Measurements from ENCODE around the gene PCDHB12.
"Not testable (repeated sequence)": the region's sequence is repeated elsewhere in the genome, so short reads cannot be mapped to it uniquely, and the experiment has no call there.

The PCDHB12 gene

DNA sequence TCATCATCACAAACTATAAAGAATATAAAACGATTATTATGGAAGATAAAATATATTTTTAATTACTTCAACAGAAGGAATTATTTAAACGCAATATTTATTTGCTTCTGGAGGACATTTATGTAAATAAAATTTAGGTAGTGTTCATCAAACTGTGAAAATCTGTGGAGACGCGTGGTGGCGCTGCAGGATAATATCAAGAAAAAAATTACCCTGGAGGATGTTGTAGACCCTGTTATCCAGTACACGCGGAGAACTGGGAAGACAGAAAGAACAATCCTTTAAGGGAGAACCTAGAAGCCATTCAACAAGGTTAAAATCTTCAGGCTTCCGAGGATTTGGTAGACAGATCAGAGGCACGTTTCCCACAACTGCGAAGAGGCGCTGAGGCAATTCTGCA is at the start of gene PCDHB12:
PCDHB12 (plus strand) TSS at position 242 of the 400 bp plus-strand sequence. CDS start 189 bp downstream, outside the sequence.
- peak; percentile 10 for DNase-seq (ENCODE audit: low spot score)

GRCh38 chr5:141172381-141173204 is 35.9 kb upstream of the PCDHB12 start, which contains the start of gene PCDHB7:
Gene PCDHB7 (plus strand): TSS chr5:141172644. CDS start chr5:141172836, 192 bp downstream.
- peak; percentile 45 for DNase-seq (ENCODE audit: low spot score)

GRCh38 chr5:141174291-141175104 is 34.0 kb upstream of the PCDHB12 start:
- DNase-seq (ENCODE audit: low spot score) = not testable (repeated sequence)

GRCh38 chr5:141175933-141176332 is 32.6 kb upstream of the PCDHB12 start:
- no peak for DNase-seq (ENCODE audit: low spot score)

- not testable (repeated sequence) for DNase-seq (ENCODE audit: low spot score)
Measured at GRCh38 chr5:141177577-141178191, 30.8 kb upstream of the PCDHB12 start, which contains the start of gene PCDHB8. Gene PCDHB8 (plus strand): TSS chr5:141177790. CDS start chr5:141178035, 245 bp downstream.

DNA sequence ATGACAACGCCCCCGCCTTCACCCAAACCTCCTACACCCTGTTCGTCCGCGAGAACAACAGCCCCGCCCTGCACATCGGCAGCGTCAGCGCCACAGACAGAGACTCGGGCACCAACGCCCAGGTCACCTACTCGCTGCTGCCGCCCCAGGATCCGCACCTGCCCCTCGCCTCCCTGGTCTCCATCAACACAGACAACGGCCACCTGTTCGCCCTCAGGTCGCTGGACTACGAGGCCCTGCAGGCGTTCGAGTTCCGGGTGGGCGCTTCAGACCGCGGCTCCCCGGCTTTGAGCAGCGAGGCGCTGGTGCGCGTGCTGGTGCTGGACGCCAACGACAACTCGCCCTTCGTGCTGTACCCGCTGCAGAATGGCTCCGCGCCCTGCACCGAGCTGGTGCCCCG is 29.1 kb upstream of the PCDHB12 start:
- not testable (repeated sequence) for DNase-seq (ENCODE audit: low spot score)

DNA sequence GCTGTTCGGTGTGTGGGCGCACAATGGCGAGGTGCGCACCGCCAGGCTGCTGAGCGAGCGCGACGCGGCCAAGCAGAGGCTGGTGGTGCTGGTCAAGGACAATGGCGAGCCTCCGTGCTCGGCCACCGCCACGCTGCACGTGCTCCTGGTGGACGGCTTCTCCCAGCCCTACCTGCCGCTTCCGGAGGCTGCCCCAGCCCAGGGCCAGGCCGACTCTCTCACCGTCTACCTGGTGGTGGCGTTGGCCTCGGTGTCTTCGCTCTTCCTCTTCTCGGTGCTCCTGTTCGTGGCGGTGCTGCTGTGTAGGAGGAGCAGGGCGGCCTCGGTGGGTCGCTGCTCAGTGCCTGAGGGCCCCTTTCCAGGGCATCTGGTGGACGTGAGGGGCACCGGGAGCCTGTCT is 28.6 kb upstream of the PCDHB12 start:
- DNase-seq (ENCODE audit: low spot score) = not testable (repeated sequence)

GRCh38 chr5:141180313-141180712 is 28.2 kb upstream of the PCDHB12 start:
- no peak for DNase-seq (ENCODE audit: low spot score)

- DNase-seq (ENCODE audit: low spot score) = peak; percentile 75
Measured at GRCh38 chr5:141182248-141182647, 26.3 kb upstream of the PCDHB12 start, which contains the start of gene PCDHB16. Gene PCDHB16 (plus strand): TSS chr5:141182387. CDS start chr5:141182560, 173 bp downstream.

DNA sequence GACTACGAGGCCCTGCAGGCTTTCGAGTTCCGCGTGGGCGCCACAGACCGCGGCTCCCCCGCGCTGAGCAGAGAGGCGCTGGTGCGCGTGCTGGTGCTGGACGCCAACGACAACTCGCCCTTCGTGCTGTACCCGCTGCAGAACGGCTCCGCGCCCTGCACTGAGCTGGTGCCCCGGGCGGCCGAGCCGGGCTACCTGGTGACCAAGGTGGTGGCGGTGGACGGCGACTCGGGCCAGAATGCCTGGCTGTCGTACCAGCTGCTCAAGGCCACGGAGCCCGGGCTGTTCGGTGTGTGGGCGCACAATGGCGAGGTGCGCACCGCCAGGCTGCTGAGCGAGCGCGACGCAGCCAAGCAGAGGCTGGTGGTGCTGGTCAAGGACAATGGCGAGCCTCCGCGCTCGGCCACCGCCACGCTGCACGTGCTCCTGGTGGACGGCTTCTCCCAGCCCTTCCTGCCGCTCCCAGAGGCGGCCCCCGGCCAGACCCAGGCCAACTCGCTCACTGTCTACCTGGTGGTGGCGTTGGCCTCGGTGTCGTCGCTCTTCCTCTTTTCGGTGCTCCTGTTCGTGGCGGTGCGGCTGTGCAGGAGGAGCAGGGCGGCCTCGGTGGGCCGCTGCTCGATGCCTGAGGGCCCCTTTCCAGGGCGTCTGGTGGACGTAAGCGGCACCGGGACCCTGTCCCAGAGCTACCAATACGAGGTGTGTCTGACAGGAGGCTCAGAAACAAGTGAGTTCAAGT is 24.2 kb upstream of the PCDHB12 start:
- DNase-seq (ENCODE audit: low spot score) = not testable (repeated sequence)

GRCh38 chr5:141186897-141187512 is 21.5 kb upstream of the PCDHB12 start, which contains the start of gene PCDHB9:
Gene PCDHB9 (plus strand): TSS chr5:141187161. CDS start chr5:141187319, 158 bp downstream.
- peak; percentile 22 for DNase-seq (ENCODE audit: low spot score)

GRCh38 chr5:141188682-141189081 is 19.8 kb upstream of the PCDHB12 start:
- not testable (repeated sequence) for DNase-seq (ENCODE audit: low spot score)

DNA sequence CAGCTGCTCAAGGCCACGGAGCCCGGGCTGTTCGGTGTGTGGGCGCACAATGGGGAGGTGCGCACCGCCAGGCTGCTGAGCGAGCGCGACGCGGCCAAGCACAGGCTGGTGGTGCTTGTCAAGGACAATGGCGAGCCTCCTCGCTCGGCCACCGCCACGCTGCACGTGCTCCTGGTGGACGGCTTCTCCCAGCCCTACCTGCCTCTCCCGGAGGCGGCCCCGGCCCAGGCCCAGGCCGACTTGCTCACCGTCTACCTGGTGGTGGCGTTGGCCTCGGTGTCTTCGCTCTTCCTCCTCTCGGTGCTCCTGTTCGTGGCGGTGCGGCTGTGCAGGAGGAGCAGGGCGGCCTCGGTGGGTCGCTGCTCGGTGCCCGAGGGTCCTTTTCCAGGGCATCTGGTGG is 19.4 kb upstream of the PCDHB12 start:
- DNase-seq (ENCODE audit: low spot score) = not testable (repeated sequence)

DNA sequence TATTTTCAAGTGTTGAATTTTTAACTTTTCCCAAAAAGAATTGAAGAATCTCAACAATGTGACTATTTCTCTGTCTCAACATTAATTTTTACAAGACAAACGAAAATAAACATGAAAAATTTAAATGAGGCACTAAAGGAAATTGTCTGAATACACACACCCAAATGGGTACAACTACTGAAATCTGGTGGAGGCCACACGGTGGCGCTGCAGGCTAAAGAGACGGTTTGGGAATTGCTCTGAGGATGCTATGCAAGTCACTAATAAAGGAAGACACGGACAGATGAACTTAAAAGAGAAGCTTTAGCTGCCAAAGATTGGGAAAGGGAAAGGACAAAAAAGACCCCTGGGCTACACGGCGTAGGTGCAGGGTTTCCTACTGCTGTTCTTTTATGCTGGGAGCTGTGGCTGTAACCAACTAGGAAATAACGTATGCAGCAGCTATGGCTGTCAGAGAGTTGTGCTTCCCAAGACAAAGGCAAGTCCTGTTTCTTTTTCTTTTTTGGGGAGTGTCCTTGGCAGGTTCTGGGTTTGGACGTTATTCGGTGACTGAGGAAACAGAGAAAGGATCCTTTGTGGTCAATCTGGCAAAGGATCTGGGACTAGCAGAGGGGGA is 16.3 kb upstream of the PCDHB12 start, which contains the start of gene PCDHB10:
PCDHB10 (plus strand) TSS at position 244 of the 616 bp plus-strand sequence; CDS start at position 444, 200 bp downstream.
- peak; percentile 47 for DNase-seq (ENCODE audit: low spot score)

- not testable (repeated sequence) for DNase-seq (ENCODE audit: low spot score)
Measured at GRCh38 chr5:141194332-141194731, 14.2 kb upstream of the PCDHB12 start.

- no peak for DNase-seq (ENCODE audit: low spot score)
Measured at GRCh38 chr5:141196363-141196762, 12.2 kb upstream of the PCDHB12 start.

GRCh38 chr5:141199359-141200235 is 8.9 kb upstream of the PCDHB12 start, which contains the start of gene PCDHB11:
Gene PCDHB11 (plus strand): TSS chr5:141199627. CDS start chr5:141199775, 148 bp downstream.
- no peak for DNase-seq (ENCODE audit: low spot score)

DNA sequence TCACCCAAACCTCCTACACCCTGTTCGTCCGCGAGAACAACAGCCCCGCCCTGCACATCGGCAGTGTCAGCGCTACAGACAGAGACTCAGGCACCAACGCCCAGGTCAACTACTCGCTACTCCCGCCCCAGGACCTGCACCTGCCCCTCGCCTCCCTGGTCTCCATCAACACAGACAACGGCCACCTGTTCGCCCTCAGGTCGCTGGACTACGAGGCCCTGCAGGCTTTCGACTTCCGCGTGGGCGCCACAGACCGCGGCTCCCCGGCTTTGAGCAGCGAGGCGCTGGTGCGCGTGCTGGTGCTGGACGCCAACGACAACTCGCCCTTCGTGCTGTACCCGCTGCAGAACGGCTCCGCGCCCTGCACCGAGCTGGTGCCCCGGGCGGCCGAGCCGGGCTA is 7.4 kb upstream of the PCDHB12 start:
- DNase-seq (ENCODE audit: low spot score) = not testable (repeated sequence)

- not testable (repeated sequence) for DNase-seq (ENCODE audit: low spot score)
Measured at GRCh38 chr5:141201646-141202045, 6.9 kb upstream of the PCDHB12 start.
